ENCODE measurements around the gene ABCB11.

ABCB11 gene

DNA sequence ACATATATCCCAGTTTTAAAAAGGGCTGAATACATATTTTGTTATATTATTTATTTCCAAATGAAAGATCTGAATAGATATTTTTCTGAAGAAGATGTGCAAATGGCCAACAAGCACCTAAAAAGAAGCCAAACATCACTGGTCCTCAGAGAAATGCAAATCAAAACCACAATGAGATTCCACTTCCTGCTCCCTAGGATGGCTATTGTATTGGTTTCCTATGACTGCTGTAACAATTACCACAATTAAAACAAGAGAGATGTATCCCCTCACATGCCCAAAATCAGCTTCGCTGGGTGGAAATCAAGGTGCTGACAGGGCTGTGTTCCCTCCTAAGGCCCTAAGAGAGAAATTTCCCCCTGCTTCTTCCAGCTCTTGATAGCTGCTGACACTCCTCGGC, 23.2 kb downstream of the ABCB11 start:
- DNase-seq (ENCODE audit: low spot score) = no peak

DNA sequence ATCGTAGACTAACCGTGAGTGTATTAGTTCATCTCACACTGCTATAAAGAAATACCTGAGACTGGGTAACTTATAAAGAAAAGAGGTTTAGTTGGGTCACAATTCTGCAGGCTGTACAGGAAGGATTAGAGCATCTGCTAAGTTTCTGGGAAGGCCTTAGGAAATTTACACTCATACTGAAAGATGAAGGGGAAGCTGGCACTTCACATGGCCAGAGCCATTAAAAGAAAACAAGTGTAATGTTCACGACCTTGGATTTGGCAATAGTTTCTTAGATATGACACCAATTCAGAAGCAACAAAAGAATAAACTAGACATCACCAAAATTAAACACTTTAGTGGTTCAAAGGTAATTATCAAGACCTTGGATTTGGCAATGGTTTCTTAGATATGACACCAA, 23.8 kb downstream of the ABCB11 start:
- no peak for DNase-seq (ENCODE audit: low spot score)

DNA sequence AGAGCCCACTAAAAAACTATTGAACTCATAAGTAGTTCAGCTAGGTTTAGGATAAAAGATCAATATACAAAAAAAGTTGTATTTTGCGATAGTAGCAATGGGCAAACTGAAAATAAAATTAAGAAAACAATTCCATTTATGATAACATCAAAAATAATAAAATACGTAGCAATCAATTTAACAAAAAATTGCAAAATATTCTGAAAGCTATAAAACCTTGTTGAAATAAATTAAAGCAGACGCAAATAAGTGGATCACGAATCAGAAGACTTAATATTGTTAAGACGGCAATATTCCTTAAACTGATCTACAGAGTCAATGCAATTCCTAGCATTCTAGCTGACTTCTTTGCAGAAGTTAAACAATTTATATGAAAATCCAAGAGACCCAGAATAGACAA, 24.5 kb downstream of the ABCB11 start:
- DNase-seq (ENCODE audit: low spot score) = no peak

DNA sequence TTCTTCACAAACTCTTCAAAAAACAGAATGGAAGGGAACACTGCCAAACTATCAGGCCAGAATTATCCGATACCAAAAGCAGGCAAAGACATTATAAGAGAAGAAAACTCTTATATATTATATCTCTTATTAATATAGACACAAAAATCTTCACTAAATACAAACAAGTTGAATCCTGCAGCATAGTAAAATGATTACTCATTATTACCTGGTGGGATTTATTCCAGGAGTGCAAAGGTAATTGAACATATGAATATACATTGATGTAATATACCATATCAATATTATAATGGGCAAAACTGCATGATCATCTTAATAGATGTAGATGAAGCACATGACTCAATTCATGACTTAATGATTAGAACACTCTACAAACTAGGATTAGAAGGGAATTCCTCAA, 25.1 kb downstream of the ABCB11 start:
- DNase-seq (ENCODE audit: low spot score) = no peak

DNA sequence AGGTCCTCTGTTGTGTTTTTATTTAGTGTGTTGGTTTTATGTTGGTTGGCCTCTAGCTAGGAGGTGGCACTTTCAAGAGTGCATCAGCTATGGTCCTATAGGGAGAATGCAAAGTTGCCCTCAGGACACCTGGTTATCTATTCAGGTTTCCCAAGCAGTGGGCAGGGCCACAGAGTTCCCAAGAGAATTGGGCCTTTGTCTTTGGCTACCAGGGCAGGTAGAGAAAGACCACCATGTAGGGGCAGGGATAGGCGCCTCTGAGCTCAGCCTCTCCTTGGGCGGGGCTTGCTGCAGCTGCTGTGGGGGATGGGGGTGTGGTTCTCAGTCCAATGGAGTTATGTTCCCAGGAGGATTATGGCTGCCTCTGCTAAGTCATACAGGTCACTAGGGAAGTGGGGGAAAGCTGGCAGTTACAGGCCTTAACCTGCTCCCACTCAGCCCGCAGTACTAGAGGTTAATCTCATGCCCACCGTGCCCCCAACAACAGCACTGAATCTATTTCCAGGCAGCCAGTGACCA, 26.0 kb downstream of the ABCB11 start:
- DNase-seq (ENCODE audit: low spot score) = no peak

DNA sequence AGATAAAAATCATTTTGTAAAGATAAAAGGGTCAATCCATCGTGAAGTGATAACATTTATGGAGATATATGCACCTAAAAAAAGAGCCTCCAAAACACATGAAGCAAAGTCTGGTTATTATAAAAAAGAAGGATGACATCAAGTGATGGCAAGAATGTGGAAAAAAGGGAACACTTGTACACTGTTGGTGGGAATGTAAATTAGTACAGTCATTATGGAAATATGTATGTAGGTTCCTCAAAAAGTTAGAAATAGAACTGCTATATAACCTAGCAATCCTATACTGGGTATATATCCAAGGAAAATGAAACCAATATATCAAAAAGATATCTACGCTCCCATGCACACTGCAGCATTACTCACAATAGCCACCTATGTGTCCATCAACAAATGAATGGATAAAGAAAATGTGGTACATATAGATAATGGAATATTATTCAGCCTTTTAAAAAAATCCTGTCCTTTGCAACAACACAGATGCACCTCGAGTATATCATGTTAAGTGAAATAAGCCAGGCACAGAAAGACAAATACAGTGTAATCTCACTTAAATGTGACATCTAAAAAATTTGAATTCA, 28.9 kb downstream of the ABCB11 start:
- no peak for DNase-seq (ENCODE audit: low spot score)

DNA sequence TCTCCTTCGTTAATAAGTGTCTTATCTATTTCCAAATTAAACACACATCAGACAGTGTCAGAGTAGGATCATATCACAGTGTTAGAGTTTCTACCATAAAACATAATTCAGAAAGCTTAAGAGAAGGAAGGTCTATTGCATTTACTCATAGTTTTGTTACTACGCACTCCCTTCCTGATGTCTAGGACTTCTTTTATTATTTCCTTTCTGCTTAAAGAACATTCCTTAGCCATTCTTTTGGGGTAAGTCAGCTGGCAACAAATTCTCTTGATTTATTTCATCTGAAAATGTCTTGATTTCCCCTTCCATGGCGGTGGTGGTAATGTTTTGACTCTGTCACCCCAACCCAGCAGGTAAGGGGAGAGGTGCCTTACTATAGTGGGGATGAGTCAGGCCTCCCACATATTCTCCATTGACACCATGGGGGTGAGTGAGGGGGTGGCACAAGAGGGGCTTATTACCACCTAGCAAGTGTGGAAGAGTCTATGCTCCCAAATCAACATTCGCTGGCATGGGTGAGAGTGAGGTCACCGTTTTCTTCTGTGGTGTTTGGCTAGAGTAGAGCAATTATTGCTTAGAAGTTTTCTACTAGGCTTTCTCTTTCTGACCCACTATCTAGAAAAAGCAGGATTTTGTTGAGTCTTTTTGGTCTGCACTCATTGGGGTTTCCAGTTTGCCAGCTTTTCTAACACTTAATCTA, 29.9 kb downstream of the ABCB11 start:
- no peak for DNase-seq (ENCODE audit: low spot score)

DNA sequence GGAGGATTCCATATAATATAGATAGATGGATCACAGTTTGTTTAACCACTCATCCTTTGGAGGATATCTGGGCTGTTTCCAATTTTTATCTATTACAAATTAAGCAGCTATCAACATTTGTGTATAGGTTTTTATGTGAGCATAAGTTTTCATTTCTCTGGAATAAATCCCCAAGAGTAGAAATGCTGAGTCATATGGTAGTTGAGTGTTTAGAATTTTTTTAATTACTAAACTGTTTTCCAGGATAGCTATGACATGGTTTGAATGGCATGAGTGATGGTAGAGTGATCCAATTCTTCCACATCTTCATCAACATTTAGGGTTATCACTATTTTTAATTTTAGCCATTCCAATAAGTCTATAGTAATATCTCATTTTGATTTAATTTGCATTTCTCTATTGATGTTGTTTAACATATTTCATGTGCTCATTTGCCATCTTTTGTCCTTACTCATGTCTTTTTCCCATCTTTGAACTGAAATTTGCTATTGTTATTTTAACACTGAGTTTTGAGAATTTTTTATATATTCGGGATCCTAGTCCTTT, 31.4 kb downstream of the ABCB11 start:
- no peak for DNase-seq (ENCODE audit: low spot score)

DNA sequence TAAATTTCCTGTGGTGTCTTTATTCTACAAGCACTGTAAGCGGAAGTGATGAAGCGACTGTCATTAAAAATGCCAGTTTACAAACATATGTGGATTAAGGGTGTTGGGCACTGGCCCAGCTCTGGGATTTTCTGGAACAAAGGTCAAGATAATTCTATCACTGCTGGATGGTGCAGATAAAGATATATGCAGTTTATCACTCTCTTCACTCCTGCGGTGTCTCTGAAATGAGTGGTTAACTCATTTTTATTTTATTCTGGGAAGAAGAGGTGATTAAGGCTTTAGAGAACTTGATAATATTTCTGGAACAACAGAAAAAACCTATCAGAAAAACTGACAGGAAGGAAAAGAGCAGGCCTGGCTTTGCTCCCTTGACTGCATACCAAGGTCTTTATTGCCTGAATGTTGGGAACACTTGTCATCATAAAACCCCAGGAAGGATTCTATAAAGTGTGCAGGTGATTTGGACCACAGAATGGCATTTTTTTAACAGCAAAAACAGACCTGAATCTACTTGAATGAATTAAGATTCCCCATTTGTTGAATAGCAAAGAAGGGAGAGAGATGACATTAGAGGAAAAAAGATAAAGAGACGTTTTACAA, 32.4 kb downstream of the ABCB11 start:
- DNase-seq (ENCODE audit: low spot score) = no peak

DNA sequence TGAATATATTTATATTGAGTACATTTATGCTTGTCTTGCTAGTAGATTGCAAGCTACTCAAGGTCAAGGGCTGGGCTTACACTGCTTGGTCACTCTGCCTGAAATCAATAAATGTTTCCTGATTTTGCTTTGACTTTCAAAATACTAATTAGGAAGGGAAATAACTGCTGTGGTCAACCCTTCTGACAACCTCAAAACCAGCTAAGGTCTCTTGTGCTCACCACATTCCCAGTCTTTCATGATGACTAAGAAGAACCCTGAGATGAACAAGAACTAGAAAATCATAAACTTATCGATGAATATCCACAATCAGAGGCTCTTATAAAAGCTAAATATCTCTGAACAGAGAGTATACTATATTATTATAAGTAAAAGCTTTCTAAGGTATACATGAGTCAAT, 33.3 kb downstream of the ABCB11 start:
- no peak for DNase-seq (ENCODE audit: low spot score)

DNA sequence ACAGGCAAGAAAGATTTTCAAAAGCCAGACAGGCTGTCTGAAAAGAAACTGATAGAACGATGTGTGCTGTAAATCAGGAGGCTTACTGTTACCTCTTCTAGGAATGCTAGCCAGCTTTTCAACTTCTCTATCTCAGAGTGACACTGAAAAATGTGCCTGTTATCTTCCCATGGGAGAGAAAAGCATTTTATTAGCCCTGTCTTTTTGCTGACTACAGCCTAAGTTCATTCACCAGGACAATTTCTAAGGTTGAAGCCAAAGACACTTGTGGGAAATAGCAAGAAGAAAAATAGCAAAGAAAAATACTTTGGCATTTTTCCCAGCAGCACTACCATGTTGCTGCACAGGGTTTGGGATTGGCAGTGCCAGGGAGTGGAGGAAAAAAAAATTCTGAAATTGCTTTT, 34.0 kb downstream of the ABCB11 start:
- no peak for DNase-seq (ENCODE audit: low spot score)

DNA sequence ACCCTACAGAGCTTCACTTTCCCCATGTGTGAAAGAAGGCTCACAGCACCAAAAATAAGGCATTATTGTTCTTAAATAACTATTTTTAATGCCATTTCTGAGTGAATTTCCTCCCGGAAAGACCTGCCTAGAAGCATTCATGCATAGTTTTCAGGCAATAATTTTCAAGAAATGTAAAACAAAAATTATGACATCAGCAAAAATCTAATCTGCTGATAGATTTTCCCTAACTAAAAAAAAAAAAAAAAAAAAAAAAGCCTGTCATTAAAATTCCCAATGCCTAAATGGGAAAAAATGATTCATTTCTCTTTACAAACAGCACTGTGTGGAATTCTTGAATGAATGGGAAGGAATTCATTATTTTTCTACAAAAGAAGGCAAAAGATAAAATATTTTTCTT, 35.4 kb downstream of the ABCB11 start:
- DNase-seq (ENCODE audit: low spot score) = no peak

DNA sequence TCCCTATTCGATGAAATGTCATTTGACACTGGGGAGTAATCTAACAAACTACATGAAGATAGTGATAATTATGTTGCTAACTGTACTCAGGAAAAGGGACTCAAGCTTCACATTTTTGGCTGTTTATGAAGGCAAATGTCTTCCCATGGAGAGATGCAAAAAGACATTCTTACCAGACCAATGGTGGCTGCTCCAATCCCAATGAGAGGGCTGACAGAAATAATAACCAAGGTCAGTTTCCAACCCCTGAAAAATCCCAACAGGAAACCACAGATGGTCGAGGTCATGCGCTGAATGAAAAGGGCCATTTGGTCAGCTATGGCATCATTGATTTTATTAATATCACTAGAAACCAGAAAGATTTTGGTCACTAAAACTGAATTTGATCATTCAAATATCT, 37.6 kb downstream of the ABCB11 start:
- no peak for DNase-seq (ENCODE audit: low spot score)

DNA sequence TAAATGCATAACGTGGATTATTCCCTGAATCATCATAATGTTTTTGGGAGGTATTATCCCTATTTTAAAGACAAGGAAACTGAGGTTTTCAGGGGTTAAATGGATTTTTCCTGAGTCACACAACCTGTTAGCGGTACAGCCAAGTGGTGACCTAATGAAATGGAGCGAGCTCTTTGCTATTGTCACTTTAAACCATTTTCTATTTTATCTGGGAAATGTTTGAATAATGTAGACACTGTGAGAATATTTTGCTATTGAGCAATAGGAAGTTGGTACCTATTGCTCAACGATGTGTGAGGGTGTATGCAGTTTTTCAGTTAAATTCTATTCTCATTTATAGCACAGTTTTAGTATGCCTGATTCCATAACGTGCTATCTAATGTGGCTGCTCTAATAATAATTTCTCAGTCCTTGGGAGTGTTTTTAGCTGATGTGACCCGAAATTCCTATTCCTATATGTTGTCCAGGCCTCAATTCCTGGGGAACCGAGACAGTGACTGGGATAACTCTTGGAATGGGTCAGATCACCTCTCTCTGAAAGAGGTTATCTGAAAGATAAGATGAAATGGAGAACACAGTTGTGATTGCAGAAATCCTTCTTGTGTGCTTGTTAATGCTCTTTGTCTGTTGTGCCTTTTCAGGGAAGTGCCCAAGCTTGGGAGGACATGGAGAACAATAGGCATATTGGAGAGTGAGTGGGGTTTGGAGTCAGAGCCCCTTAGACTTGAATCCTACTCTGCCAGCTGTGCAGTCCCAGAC, 38.4 kb downstream of the ABCB11 start:
- DNase-seq (ENCODE audit: low spot score) = no peak

DNA sequence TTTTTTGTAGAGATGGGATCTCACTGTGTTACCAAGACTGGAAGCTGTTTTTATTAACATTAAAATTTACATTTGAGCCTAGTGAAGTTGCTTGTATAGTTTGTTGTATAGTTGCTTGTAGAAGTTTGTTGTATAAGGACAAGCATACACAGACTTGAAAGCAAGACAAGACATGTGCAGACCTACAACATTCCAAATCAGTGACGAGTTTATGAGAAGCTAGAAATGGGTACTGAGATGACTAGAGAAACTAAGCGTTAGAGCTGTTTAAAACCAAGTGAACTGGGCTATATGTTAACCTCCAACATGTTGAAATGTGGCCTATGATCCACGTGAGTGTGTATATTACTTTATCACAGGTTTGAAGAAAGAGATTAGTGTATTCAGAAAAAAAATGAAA, 39.1 kb downstream of the ABCB11 start:
- no peak for DNase-seq (ENCODE audit: low spot score)

DNA sequence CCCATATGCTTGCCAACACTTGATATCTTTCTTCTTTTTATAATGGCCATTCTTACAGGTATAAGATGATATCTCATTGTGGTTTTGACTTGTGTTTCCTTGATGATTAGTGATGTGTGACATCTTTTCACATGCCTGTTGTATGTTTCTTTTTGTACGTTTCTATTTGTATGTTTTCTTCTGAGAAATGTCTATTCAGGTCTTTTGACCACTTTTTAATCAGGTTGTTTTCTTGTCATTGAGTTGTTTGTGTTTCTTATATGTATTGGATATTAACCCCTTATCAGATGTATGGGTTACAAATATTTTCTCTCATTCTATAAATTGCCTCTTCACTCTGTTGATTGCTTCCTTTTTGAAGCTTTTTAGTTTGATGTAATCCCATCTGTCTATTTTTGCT, 42.4 kb downstream of the ABCB11 start:
- no peak for DNase-seq (ENCODE audit: low spot score)

DNA sequence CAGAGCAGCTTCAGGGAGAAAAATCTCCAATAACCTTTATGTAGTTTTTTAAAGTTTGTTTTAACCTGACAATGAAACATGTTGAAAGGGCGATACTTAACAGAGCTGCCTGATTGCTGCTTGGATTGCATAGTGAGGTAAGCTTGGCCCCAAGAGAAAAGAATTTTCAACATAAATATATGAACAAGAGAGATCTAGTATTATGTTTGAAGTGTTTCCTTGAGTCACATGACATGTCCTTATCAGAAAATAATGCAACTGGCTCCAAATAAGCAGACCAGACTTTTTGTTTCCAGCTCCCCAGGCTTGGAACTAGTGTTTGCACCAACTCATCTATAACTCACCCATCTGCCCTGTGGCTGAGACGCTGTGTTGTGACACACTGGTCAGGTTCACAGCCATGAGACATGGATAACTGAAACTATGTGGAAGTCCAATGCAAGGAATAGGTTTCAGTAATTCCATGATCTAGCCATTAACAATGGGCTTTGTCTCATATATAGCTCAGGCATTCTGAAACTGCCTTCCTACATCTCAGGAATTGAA, 44.7 kb downstream of the ABCB11 start:
- no peak for DNase-seq (ENCODE audit: low spot score)

DNA sequence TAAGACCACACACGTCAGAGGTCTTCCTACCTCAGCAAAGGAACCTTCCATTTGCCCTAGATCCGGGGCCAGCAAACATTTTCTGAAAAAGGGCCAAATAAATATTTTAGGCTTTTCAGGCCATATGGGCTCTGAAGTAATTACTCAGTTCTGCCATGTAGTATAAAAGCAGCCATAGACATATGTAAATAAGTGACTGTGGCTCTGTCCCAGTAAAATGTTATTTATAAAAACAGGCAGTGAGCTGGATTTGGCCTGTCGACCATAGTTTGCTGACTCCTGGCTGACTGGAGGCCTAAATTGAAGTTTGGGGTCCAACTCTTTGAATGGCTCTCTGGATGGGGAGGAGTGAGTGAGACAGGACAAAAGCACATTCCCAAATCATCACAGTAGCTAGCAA, 49.5 kb downstream of the ABCB11 start:
- no peak for DNase-seq (ENCODE audit: low spot score)

DNA sequence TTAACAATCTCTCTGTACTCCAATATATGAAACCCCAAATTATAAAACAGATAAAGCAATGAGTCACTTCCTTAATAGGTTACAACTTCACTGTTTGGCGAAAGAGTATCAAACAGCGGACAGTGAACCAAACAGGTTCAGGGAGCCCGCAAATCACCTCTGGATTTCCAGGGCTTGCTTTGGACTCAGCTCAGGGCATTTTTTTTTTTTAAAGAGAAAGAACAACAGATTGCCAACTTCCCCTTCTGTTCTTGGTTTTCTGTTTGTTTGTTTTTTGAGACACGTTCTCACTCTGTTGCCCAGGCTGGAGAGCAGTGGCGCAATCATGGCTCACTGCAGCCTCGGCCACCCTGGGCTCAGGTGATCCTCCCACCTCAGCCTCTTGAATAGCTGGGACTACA, 52.7 kb downstream of the ABCB11 start:
- DNase-seq (ENCODE audit: low spot score) = peak; percentile 38

DNA sequence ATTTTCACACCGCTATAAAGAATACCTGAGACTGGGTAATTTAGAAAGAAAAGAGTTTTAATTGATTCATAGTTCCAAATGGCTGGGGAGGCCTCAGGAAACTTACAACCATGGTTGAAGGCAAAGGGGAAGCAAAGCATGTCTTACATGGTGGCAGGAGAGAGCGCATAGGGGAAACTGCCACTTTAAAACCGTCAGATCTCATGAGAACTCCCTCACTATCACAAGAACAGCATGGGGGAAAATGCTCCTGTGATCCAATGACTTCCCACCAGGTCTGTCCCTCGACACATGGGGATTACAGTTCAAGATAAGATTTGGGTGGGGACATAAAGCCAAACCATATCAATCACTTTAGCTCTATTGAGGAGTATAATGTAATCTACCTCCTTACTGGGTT, 53.5 kb downstream of the ABCB11 start:
- no peak for DNase-seq (ENCODE audit: low spot score)

DNA sequence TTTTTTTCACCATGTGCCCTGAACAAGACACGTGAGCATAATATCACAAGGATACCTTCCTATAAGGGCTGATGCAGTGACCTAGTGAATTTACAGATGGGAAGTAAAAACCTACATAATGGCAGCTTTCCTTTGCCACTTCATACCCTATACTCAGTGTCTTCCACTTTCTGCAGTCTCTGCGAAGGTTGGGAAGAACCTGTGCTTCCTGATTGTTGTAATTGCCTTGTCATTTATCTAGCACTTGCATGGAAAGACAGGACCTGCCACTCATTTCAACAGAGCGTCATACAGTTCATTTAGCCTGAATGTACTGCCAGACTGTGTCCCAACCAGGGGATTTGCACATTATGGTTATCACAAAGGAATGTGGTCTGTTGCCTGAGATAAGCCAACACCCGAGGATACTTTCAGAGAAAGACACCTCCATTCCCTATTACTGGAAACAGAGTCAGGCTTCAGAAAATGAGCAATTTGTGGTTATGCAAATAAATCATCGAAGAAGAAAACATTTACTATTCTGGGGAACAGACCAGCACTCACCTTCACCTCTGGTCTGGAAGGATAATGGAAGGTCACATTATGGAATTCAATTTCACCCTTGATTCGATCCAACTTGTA, 55.0 kb downstream of the ABCB11 start:
- peak; percentile 4 for DNase-seq (ENCODE audit: low spot score)

DNA sequence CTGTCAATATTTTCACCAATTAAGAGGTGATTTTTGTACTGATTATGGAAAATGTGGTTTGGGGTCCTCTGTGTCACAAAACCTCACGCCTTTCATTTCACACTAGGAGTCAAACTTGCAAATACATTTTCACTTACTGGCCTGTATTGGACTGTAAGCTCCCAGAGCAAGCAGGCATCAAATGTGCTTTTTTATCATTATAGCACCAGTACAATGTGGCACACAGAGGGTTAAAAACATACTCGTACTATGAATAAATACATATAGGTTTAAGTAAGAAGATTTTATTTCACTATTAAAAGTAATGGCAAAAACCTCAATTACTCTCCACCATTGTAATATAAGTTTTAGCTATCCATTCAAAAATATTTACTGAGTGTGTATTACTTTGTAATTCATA, 56.7 kb downstream of the ABCB11 start:
- DNase-seq (ENCODE audit: low spot score) = no peak

Data from SW480 (cell line).